NCI-H2081 treated with DMSO at 0.1 percent for 48 hours (cell line): ENCODE data around the gene C15orf39.
"Not testable (repeated sequence)": the region's sequence is repeated elsewhere in the genome, so short reads cannot be mapped to it uniquely, and the experiment has no call there.

Experiments
- DNase-seq: peaks from one replicate; lab custom pipeline; 2025; lab: John Stamatoyannopoulos, UW

The C15orf39 gene

GRCh38 chr15:75201616-75202250, at the start of gene C15orf39:
TSS of gene C15orf39 (plus strand) at chr15:75201882. CDS start at chr15:75206049, 4,167 bp downstream.
- DNase-seq, result no peak

DNA sequence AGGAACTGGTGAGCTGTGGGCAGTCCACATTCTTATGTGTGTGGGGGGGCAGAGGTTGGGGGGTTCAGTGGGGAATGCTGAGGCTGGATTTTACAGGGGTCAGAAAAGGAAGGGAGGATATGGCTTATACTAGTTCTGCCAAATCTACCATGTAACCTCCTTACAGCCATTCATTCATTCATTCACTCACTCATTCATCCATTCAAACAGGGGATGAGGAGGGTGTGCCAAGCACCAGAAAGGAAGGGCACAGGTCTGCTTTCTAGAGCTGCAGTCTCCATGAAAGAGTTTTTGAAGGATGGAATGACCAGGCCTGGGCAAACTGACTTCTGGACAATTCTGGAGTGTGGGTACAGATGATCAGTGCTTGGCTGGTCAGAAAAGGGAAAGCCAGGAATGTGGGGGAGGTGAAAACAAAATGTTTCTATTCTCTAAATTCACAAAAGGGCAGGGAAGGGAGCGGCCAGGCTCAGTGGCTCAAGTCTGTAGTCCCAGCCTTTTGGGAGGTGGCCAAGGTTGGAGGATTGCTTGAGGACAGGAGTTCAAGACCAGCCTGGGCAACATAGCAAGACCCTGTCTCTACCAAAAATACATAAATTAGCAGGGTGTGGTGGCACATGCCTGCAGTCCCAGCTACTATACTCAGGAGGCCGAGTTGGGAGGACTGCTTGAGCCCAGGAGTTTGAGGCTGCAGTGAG, 49.2 kb upstream of the C15orf39 start:
- DNase-seq, result no peak

DNA sequence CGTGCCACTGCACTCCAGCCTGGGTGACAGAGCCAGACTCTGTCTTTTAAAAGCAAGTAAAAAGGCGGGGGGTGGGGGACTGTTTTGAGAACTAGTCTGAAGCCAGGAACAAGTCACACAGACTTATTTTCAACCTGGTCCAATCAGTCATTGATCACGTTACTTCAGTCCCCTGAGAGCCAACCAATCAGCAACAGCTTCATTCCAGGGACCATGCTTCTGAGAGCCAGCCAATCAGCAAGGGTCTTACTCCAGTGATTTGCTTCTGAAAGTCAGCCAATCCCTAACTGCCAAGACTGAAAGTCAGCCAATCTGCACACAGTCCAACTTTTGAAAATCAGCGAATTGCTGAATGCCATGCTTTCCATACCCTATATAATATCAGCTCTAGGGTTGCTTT, 48.6 kb upstream of the C15orf39 start:
- no peak for DNase-seq

DNA sequence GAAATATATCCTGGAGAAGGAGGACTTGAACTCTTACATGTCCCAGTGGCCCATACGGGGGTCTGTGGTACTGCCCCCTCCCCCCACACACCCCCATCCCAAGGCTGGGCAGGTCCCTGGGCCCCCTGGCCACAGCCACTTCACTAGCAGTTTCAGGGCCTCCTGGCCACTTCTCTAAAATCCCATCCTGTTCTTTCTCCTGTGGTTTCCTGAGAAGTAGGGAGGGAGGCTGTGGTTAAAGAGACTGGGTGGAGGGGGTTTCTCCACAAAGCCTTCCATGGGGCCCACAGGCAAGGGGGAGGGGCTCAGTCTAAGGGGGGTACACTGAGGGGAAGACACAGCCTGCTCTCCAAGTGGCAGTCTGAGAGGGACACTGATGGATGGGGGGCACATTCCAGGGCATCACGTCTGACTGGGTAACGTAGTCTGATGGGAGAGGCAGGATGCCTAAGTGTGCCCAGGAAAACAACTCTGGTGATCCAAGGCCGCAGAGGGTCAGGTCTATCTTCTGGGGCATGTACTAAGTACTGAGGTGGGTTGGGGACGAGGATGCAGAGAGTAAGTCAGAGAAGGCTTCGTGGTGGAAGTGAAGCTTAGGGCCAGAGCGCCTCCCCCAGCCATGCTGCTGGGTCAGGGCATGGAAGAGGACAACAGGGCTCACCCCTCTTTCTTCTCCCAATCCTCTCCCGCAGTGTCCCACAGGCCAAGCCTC, 48.0 kb upstream of the C15orf39 start:
- DNase-seq, result no peak

- DNase-seq, result no peak
These were observed 47.1 kb upstream of the C15orf39 start for GRCh38 chr15:75154461-75155062.

DNA sequence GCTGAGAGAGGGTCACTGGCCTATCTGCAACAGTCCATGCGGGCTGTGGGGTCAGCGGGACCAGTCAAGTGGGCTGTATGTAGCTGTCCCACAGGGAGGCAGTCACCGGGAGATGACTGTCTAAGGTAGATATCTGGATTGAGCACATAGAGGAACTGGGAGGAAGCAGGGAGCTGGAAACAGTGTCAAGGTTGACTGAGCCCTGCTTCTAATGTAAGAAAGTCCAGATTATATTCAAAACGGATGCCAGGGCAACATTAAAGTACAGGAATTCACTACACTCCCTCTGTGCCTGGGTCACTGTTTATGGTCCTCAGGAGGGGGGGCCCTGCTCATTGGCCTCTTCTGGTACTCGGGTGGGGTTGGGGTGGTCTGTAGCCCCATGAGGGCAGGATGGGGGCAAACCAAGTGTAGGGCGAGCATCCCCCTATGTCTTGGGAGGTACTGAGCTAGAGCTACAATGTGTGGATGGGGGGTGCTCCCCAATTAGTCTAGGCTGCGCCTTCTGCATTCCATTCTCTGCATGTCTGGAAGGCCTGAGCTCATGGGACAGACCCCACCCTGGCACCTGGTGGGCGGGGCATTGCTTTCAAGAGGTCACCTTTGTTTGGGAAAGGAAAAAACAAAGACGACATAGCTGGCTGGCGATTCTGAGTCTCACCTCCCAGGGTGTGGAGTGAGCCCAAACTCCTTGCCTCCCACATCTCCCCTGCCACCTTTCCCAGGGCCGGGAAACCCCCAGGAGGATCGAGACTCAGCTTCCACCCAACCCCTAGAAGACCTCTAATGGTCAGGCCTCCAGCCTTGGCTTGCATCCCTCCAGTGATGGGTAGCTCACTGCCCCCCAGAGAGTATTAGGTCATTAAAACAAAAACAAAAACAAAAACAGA, 45.1 kb upstream of the C15orf39 start:
- no peak for DNase-seq

- DNase-seq, result no peak
These were observed 43.3 kb upstream of the C15orf39 start for GRCh38 chr15:75158402-75158801.

DNA sequence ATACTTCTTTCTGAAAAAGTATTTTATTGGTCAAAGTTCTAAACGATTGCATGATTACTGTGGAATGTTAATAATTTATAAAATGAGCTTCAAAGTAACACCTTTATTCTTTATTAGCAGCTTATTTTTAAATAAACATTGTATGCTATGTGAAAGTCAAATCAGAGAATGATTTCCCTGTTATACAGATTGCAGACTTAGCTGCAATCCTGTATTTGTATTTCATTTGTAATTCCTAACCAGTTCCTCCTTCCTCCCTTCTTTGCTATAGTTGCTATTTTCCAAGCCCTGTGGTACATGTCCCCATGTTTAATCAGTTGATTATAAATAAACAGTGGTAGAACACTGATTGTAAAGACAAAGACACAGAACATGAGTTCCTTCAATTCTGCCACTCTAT, 42.4 kb upstream of the C15orf39 start:
- no peak for DNase-seq

DNA sequence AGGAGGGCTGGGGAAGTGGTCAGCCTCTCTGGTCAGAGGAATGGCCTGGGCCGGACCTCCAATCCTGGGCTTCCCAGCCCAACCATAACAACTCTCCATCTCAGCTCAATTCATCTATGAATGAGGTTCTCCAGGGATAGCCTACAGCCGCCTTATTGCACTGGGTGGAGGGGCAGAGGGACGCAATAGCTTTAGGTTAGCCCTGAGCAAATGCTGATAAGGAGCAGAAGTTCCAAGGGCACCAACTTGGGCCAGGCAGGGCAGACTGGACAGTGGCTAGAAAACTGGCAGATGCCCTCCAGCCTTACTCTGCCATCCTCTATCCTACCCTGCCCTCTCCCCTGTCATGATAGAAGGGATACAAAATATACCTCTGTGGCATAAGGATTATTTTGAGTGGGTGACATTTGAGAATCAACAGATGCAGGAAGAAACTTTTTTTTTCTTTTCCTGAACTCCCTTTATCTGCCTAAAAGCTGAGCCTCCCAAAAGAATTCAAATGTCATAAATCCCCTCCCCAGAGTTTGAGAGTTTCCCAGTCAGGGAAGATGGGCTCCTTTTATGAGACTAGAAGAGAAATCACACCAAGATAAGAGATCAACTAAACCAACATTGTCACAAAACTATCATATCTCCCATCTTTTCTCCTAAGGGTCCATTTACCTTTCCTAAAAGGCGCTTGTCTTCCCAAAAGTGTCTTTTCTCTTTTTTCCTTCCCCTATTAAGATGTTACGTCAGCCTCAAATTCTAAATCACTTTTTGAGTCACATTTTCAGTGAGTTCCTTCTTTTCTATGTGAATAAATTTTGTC, 40.4 kb upstream of the C15orf39 start:
- DNase-seq, result no peak

- DNase-seq, result no peak
These were observed 39.7 kb upstream of the C15orf39 start for GRCh38 chr15:75161917-75162414.

GRCh38 chr15:75163150-75163564, 38.5 kb upstream of the C15orf39 start:
- no peak for DNase-seq

DNA sequence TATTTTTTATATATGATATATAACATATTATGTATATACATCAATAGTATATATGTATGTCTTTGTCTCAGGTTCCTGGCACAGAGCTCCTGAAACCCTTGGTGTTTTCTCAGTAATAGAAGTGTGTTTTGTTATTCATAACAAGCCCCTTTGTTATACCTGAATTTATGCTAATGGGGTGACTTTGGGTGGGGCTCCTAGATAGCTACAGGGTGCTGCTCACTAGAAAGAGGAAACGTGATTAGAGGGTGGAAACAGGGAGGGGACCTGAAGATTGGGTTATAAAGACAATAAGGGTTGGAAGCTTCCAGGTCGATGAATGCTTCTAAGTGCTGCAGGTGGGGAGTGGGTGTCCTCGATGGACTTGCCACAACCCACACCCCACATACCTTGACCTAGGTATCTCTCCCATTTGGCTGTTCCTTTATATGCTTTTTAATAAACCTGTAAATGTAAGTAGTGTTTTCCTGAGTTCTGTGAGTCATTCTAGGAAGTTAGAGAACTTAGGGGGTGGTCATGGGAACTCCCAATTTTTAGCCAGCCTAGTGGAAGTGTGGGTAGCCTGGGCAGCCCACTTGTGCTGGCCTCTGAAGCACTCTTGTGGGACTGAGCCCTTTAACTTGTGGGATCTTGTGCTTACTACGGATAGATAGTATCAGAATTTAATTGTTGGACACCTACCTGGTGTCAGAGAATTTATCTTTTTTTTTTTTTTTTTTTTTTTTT, 36.9 kb upstream of the C15orf39 start:
- DNase-seq, result no peak

- not testable (repeated sequence) for DNase-seq
These were observed 35.1 kb upstream of the C15orf39 start for GRCh38 chr15:75166489-75167063.

- no peak for DNase-seq
These were observed 33.9 kb upstream of the C15orf39 start for GRCh38 chr15:75167588-75168350.

DNA sequence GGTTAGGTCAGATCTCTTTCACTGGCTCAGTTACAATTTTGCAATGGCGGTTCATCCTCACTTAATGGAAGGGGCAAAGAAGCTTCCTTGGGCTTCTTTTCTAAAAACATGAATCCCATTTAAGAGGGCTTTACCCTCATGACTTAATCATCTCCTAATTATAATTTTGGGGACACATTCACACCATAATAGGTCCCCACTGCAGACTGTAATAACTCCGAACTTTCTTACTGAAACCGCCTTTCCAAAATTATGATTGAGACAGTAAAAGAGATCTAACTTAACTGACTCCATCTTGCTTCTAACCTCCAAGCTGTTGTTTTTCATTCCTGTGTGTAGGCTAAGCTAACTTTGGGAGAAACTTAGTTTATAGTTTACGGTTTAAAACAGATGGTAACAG, 33.3 kb upstream of the C15orf39 start:
- DNase-seq, result no peak

- no peak for DNase-seq
These were observed 31.5 kb upstream of the C15orf39 start for GRCh38 chr15:75170203-75170602.

DNA sequence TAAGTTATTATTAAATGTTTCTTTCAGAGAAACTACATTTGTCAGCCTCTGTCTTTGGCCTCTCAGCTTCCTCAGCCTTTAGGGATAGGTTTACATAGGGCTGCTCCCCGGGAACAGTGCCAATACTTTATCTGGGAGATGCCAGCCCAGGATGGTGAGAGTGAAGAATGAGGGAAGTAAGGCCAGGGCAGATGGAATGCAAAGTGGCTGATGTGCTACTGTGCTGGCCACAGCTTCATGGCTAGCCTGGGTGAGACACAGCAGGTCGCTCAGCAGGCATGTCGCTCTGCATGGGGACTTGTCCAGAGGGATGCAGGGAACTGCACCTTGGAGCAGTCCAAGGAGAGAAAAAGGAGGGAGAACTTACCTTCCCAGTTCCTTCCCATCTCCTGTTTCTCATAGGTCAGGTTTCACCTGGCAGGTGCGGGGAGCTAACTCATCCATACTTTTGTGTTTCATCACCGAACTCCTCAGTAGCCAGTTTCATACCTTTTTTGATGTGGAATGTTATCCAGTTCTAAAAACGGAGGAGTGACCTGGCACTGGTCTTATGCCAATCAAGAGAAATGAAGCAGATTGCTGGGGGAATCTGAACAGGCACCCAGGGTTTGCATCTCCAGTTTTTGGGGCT, 30.9 kb upstream of the C15orf39 start:
- DNase-seq, result no peak

DNA sequence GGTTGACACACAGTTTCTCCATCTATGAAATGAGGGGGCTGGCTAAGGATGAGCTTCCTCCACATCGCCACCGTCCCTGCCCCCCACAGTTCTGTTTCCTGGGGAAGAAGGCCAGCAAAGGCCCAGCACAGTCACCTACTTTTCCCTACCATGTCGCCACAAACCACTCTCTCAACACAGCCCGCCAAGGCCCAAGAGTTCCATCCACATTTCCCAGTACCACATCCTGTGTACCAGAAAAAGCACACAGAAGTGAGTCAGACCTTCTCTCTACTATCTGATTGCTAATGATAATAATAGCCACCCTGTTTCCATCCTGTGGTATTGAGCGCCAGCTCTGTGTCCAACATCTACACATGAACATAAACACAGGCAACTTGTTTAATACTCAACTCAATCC, 30.3 kb upstream of the C15orf39 start:
- DNase-seq, result no peak
